OCI-M2 (cell line): Measurements from ENCODE around the gene OFD1.

Experiments used
- DNase-seq: peaks from one replicate; lab custom pipeline; 2025; ENCODE audit not compliant: unreplicated experiment; lab: John Stamatoyannopoulos, UW

Gene OFD1

DNA sequence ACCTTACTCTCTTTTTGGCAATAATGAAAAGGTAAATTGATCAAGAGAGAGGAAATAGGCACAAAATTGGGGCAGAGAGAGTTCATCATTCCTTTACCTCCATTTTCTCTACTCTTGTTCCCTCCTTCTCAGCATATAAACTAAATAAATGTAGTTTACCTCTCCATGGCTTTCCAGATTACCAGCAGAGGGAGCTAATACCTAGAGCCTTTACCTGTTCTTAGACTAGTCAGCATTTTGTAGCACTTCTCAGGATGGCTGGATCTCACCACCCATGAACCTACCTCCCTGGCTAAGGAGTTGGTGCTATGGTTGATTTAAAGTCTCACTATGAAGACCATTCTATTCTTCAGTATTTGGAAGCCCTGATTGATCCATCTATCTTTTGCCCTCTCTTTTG, 15.7 kb downstream of the OFD1 start:
- no peak for DNase-seq

DNA sequence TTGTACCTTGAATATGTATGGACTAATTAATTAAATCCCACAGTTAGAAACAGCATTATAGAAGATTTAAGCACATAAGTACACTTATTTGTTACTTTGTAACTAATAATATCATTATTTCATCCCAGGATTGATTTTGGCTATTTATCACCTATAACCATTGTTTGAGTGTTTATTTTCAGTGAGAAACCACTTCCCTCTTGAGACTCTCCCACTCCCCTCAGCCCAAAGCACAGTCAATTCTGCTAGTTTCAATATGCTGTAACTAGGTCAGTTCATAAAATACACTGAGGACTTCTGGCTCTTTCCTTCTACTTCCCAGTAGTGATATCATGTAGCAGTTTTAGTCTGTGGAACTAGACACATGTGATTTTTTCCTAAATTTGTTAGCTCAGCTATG, 16.3 kb downstream of the OFD1 start:
- DNase-seq, result no peak

DNA sequence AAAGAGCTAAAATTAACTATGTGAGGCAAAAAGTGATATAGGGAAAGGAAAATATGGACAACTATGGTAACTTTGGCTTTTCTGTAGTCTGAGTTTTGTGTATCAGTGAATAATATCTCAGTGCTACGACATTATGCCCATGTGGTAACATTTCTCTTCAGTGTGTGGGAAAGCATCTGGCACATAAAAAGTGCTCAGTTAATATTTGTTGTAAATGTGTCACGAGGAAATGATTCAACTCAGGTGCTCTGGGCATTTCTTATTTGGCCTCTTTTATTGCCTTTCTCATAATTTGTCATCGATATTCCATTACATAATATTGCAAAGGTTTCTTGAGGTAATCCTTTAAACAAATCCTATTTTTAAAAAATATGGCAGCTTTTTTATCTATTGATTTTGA, 17.6 kb downstream of the OFD1 start:
- DNase-seq, result no peak

GRCh38 chrX:13752646-13753045, 18.1 kb downstream of the OFD1 start:
- no peak for DNase-seq

DNA sequence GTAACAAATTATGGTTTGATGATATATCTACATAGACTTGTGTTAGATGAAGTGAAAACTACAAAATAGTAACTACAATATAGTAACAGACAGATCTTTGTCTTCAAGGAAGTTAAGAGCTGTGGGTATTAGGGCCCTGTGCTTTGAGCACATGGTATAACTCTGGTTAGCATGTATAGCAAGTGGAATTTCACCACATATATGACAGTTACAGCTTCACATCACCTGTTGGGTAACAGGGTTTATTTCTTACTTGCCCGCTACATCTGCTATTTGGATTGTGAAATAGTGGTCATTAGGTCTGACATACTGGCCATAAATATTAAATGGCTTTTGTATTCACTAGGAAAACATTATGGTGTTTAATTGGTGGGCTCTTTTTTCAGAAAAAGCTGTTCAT, 20.2 kb downstream of the OFD1 start:
- no peak for DNase-seq

DNA sequence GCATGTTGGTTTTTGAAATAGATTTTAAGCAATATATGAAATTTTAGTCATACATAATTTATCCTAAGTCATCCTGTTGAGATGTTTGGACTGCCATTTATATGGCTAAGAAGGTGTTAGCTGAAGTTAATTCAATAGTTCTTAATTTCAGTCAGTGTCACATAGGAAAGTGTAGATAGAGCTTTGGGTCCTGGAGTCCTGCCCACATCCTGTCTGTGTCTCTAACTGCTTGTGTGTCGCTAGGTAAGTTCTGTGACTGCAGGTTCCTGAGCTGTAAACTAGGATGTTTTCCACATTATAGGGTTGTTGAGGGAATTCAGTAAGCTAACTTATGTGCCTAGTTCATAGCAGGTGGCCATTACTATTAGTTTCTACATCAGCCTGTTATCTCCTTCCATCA, 20.7 kb downstream of the OFD1 start:
- DNase-seq, result no peak

DNA sequence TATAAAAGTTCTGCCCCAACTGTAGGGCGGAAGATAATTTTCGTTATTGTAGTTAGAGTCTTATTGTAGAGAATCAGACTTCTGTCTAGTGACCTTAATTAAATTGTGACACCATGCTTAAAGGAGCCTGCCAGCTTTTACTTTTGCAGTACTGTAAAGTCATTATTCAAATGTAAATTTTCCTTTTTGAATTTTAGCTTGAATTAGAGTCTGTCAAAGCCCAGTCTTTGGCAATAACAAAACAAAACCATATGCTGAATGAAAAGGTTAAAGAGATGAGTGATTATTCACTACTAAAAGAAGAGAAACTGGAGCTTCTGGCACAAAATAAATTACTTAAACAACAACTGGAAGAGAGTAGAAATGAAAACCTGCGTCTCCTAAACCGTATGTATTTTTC, 21.8 kb downstream of the OFD1 start:
- DNase-seq, result no peak

- DNase-seq, result no peak
These were observed 24.7 kb downstream of the OFD1 start for GRCh38 chrX:13759152-13759718.

DNA sequence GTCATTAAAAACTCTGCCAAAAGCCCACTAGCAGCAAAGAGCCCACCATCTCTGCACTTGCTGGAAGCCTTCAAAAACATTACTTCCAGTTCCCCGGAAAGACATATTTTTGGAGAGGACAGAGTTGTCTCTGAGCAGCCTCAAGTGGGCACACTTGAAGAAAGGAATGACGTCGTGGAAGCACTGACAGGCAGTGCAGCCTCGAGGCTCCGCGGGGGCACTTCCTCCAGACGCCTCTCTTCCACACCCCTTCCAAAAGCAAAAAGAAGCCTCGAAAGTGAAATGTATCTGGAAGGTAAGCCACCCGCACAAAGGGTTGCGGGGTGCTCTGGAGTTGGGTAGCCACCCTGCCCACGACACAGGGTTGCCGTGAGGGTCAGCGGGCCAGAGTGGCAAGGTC, 25.9 kb downstream of the OFD1 start:
- DNase-seq, result no peak

DNA sequence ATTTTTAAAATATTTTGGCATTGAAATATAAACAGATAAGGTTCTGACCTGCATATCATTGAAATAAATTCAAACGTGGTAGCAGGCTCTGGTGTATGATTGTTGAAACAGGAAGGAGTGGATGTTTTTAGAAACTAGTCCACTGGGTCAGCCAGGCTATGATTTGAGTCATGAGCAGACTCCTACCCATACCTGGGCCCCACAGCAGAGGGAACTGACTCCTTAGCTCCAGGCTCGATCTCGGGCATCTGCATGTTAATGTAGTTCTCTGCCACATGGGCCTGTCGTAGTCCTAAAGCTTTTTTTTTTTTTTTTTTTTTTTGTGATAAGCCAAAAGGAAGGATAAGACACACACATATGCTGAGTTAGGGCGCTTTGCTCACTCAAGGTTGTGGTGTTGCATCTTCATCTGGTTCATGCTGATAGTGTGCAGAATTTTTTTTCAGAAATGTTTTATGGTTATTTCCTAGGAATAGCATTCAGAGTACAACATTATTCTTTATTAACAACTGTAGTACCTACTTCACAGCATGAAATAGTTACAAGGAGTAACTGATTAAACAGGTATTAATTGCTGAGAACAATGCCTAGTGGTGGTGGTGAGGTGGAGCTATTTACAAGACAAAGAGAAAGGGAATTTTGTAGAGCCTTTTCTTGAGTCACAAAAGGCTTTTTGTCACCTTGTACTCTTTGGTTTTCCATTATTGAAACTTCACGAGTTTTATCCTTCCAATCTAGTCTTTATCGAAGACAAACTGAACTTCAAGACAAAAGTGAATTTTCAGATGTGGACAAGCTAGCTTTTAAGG, 27.3 kb downstream of the OFD1 start:
- DNase-seq, result no peak

DNA sequence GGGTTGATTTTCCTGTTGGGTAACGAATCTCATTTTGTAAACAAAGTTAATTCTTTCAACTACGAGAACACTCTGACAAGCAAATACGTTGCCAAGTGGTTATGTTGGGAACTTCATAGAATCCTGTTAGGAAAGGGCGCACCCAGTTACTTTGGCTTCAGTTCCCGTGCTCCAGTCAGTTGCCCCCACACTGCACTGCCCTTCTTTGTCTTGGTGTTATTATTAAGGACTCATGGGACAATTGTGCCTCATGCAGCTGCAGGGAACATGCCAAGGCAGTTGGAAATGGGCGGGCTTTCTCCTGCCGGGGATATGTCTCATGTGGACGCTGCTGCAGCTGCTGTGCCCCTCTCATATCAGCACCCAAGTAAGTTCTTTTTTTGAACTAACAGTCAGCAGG, 28.9 kb downstream of the OFD1 start:
- no peak for DNase-seq

DNA sequence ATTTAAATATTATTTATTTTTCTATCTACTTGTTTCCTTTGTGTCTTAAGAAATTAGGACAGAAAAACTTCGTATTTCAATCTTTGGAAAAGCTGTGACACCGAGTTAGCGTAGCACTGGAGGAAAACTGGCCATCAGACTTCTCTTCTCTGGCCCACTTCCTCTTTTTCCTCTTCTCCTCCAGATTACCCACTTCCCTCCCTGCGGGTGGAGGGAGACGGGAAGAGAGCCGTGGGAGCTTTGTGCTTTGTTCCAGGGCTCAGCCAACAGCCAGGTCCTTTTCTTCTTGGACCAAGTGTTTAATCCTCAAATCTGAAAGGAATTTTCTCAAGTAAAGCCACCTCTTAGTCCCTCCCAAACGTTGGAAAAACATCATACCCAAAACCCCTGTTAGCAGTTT, 29.7 kb downstream of the OFD1 start:
- DNase-seq, result no peak

DNA sequence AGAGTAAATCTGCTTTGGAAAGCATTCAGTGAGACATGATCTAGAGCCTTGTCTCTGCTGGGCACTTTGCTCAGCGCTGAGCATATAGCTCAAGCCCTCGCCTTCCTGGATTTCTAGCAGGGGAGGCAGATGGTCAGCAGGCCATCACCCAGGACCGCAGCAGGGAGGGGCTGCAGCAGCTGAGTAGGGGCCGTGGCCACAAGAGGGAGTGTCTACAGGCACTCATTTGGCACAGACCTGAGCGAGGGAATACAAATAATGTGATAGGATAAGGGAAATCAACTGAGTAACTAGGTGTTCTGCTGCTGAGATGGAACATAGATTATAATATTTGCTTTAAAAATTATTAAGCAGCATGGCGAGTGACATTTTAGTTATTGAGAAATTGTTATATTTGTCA, 30.2 kb downstream of the OFD1 start:
- no peak for DNase-seq

- DNase-seq, result no peak
These were observed 34.4 kb downstream of the OFD1 start for GRCh38 chrX:13768939-13769338.

DNA sequence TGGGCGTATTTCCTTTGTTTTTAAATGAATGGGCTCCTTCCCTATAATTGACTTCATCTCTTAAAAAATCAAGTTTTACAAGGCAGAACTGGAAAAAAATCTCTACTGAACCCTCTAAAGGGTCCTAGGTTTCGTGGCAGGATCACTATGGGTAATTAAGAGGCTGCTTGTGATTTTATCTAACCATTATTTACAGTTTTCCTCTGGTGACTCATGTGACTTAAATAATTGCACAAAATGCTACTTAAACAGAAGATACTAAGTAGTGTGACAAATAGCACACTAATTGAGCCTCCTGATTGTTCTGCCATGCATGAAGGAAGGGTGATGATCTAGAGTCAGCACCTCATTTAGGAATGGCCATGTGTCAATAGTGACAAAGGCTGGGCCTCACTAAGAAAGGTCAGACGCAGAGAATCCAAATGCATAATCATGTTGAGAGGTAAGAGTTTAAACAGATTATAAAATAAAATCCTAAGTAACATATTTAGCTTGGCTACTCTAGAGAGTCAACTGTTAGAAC, 35.5 kb downstream of the OFD1 start:
- DNase-seq, result no peak

- no peak for DNase-seq
These were observed 40.1 kb downstream of the OFD1 start for GRCh38 chrX:13774696-13775095.

DNA sequence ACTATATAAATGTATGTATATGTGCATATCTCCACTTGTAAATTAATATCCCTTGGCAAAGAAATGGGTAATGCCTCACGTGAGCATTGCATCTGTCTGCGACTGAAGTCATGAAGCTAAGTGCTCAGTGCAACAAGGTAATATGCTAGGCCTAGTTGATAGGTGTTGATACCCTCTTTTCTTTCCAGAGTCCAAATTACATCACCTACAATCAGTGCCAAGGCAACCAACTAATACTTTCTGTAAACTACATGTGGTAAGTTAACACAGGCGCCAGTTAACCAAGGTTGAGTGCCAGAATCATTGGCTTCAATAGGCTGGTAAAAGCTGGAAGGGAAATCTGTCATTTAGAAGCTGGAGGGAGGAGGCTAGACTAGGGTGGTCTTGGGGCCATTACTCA, 41.3 kb downstream of the OFD1 start:
- DNase-seq, result no peak

- no peak for DNase-seq
These were observed 41.8 kb downstream of the OFD1 start for GRCh38 chrX:13776387-13776786.

GRCh38 chrX:13778916-13779315, 44.4 kb downstream of the OFD1 start:
- DNase-seq, result no peak

DNA sequence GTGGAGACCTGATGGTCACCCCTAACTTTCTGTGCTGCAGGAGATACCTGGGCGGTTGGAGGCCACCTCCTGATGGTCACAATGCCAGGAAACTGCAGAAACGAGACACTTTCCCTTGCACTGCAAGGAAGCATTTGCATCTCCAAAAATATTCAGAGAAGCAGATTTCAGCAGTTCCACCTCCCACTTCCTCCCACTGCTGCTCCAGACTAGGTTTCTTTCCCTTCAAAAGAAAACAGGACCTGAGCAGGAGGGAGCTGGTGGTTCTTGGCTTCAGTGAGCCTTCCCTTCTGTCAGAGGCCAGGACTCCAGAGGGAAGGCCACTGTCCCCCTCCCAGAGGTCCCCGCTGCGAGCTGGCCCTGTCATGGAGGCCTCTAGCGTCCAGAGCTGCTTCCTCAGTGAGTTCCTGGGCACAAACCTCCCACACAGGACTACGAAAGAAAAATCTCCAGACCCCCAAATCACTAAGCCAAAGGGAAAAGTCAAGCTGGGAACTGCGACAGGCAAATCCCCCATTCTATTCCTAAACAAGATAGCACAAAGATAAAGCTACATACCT, 46.4 kb downstream of the OFD1 start:
- DNase-seq, result no peak

GRCh38 chrX:13786048-13786447, 51.5 kb downstream of the OFD1 start:
- no peak for DNase-seq
